ENCODE measurements around the gene IL36RN.

The IL36RN gene

GRCh38 chr2:113058998-113059960 lies at the start of gene IL36RN:
TSS of gene IL36RN (plus strand) at chr2:113059198. CDS start at chr2:113059439, 241 bp downstream.
- peaks cover 13% of the 10 kb centered on the region for H3K27me3 Mint-ChIP-seq
- no peaks in the 10 kb centered on the region for H3K36me3 Mint-ChIP-seq (ENCODE audit: low read depth)
- H3K9me3 Mint-ChIP-seq: peaks cover 13% of the 10 kb centered on the region
- intact Hi-C loops (cut with micrococcal nuclease): no loop called here
- H3K4me1 Mint-ChIP-seq (ENCODE audit: low read depth): no peaks in the 10 kb centered on the region
- no peak within 1 kb of the TSS for H3K4me3 Mint-ChIP-seq
- H3K27ac Mint-ChIP-seq: no peak within 1 kb of the TSS

GRCh38 chr2:113009622-113010021 lies 49.4 kb upstream of the IL36RN start:
- no peaks in the 10 kb centered on the region for H3K9me3 Mint-ChIP-seq
- intact Hi-C loops (cut with micrococcal nuclease): no loop called here
- no peak overlapping the region for H3K4me3 Mint-ChIP-seq

GRCh38 chr2:113010088-113010487 lies 48.9 kb upstream of the IL36RN start:
- no peaks in the 10 kb centered on the region for H3K36me3 Mint-ChIP-seq (ENCODE audit: low read depth)
- H3K4me1 Mint-ChIP-seq (ENCODE audit: low read depth): no peaks in the 10 kb centered on the region
- H3K9me3 Mint-ChIP-seq: no peaks in the 10 kb centered on the region
- intact Hi-C loops (cut with micrococcal nuclease): no loop called here
- H3K27ac Mint-ChIP-seq: no peak overlapping the region
- peaks cover 15% of the 10 kb centered on the region for H3K27me3 Mint-ChIP-seq
- no peak overlapping the region for H3K4me3 Mint-ChIP-seq

More at GRCh38 chr2:113009622-113010021, 49.4 kb upstream of the IL36RN start:
- Mint-ChIP-seq H3K4me1 (ENCODE audit: low read depth) (no peaks in the 10 kb centered on the region), H3K27ac (no peak overlapping the region), H3K36me3 (ENCODE audit: low read depth) (no peaks in the 10 kb centered on the region), H3K27me3 (peaks cover 12% of the 10 kb centered on the region)

GRCh38 chr2:113011108-113011507 lies 47.9 kb upstream of the IL36RN start:
- Mint-ChIP-seq H3K27ac (no peak overlapping the region), H3K36me3 (ENCODE audit: low read depth) (no peaks in the 10 kb centered on the region), H3K4me3 (no peak overlapping the region), H3K9me3 (no peaks in the 10 kb centered on the region), H3K4me1 (ENCODE audit: low read depth) (no peaks in the 10 kb centered on the region), H3K27me3 (peaks cover 13% of the 10 kb centered on the region)
- intact Hi-C loops (cut with micrococcal nuclease): no loop called here

- intact Hi-C loops (cut with micrococcal nuclease): no loop called here
These were observed 46.3 kb upstream of the IL36RN start for GRCh38 chr2:113012436-113013335.

GRCh38 chr2:113013336-113013661 lies 45.7 kb upstream of the IL36RN start:
- Mint-ChIP-seq H3K36me3 (ENCODE audit: low read depth) (no peaks in the 10 kb centered on the region), H3K9me3 (no peaks in the 10 kb centered on the region), H3K27me3 (peaks cover 13% of the 10 kb centered on the region), H3K4me1 (ENCODE audit: low read depth) (no peaks in the 10 kb centered on the region), H3K27ac (no peak overlapping the region), H3K4me3 (no peak overlapping the region)
- intact Hi-C loops (cut with micrococcal nuclease): no loop called here

More at GRCh38 chr2:113012436-113013335, 46.3 kb upstream of the IL36RN start:
- no peaks in the 10 kb centered on the region for H3K36me3 Mint-ChIP-seq (ENCODE audit: low read depth)
- H3K27me3 Mint-ChIP-seq: peaks cover 13% of the 10 kb centered on the region
- no peaks in the 10 kb centered on the region for H3K4me1 Mint-ChIP-seq (ENCODE audit: low read depth)
- no peak overlapping the region for H3K27ac Mint-ChIP-seq
- H3K9me3 Mint-ChIP-seq: no peaks in the 10 kb centered on the region
- H3K4me3 Mint-ChIP-seq: no peak overlapping the region

GRCh38 chr2:113014067-113014466 lies 44.9 kb upstream of the IL36RN start:
- no peak overlapping the region for H3K27ac Mint-ChIP-seq

GRCh38 chr2:113015042-113015441 lies 44.0 kb upstream of the IL36RN start:
- Mint-ChIP-seq H3K4me1 (ENCODE audit: low read depth) (no peaks in the 10 kb centered on the region), H3K4me3 (no peak overlapping the region), H3K9me3 (no peaks in the 10 kb centered on the region), H3K27me3 (peaks cover 14% of the 10 kb centered on the region), H3K27ac (no peak overlapping the region), H3K36me3 (ENCODE audit: low read depth) (no peaks in the 10 kb centered on the region)
- intact Hi-C loops (cut with micrococcal nuclease): no loop called here

More at GRCh38 chr2:113014067-113014466, 44.9 kb upstream of the IL36RN start:
- Mint-ChIP-seq H3K4me3 (no peak overlapping the region), H3K27me3 (peaks cover 16% of the 10 kb centered on the region), H3K36me3 (ENCODE audit: low read depth) (no peaks in the 10 kb centered on the region), H3K9me3 (no peaks in the 10 kb centered on the region), H3K4me1 (ENCODE audit: low read depth) (no peaks in the 10 kb centered on the region)
- intact Hi-C loops (cut with micrococcal nuclease): no loop called here

- intact Hi-C loops (cut with micrococcal nuclease): no loop called here
- Mint-ChIP-seq H3K4me3 (no peak overlapping the region), H3K9me3 (no peaks in the 10 kb centered on the region)
These were observed 43.3 kb upstream of the IL36RN start for GRCh38 chr2:113015655-113016054.

GRCh38 chr2:113018509-113018908 lies 40.5 kb upstream of the IL36RN start:
- no peaks in the 10 kb centered on the region for H3K4me1 Mint-ChIP-seq (ENCODE audit: low read depth)
- H3K27ac Mint-ChIP-seq: no peak overlapping the region
- H3K4me3 Mint-ChIP-seq: no peak overlapping the region
- no peaks in the 10 kb centered on the region for H3K36me3 Mint-ChIP-seq (ENCODE audit: low read depth)
- H3K27me3 Mint-ChIP-seq: peaks cover 6% of the 10 kb centered on the region
- H3K9me3 Mint-ChIP-seq: no peaks in the 10 kb centered on the region
- intact Hi-C loops (cut with micrococcal nuclease): no loop called here

More at GRCh38 chr2:113015655-113016054, 43.3 kb upstream of the IL36RN start:
- Mint-ChIP-seq H3K4me1 (ENCODE audit: low read depth) (no peaks in the 10 kb centered on the region), H3K27me3 (peaks cover 11% of the 10 kb centered on the region), H3K27ac (no peak overlapping the region), H3K36me3 (ENCODE audit: low read depth) (no peaks in the 10 kb centered on the region)

- H3K36me3 Mint-ChIP-seq (ENCODE audit: low read depth): no peaks in the 10 kb centered on the region
- no peaks in the 10 kb centered on the region for H3K9me3 Mint-ChIP-seq
- peaks cover 11% of the 10 kb centered on the region for H3K4me1 Mint-ChIP-seq (ENCODE audit: low read depth)
- intact Hi-C loops (cut with micrococcal nuclease): no loop called here
- H3K27me3 Mint-ChIP-seq: peaks cover 7% of the 10 kb centered on the region
- H3K4me3 Mint-ChIP-seq: no peak overlapping the region
- no peak overlapping the region for H3K27ac Mint-ChIP-seq
These were observed 37.7 kb upstream of the IL36RN start for GRCh38 chr2:113021312-113021711.

GRCh38 chr2:113024764-113025163 lies 34.2 kb upstream of the IL36RN start:
- peaks cover 11% of the 10 kb centered on the region for H3K4me1 Mint-ChIP-seq (ENCODE audit: low read depth)
- H3K27me3 Mint-ChIP-seq: peaks cover 23% of the 10 kb centered on the region
- no peaks in the 10 kb centered on the region for H3K9me3 Mint-ChIP-seq
- H3K4me3 Mint-ChIP-seq: no peak overlapping the region
- intact Hi-C loops (cut with micrococcal nuclease): no loop called here
- H3K36me3 Mint-ChIP-seq (ENCODE audit: low read depth): no peaks in the 10 kb centered on the region
- H3K27ac Mint-ChIP-seq: no peak overlapping the region

- intact Hi-C loops (cut with micrococcal nuclease): no loop called here
- no peak overlapping the region for H3K27ac Mint-ChIP-seq
- no peaks in the 10 kb centered on the region for H3K36me3 Mint-ChIP-seq (ENCODE audit: low read depth)
- no peak overlapping the region for H3K4me3 Mint-ChIP-seq
- peaks cover 11% of the 10 kb centered on the region for H3K4me1 Mint-ChIP-seq (ENCODE audit: low read depth)
- no peaks in the 10 kb centered on the region for H3K9me3 Mint-ChIP-seq
- H3K27me3 Mint-ChIP-seq: peaks cover 29% of the 10 kb centered on the region
These were observed 33.3 kb upstream of the IL36RN start for GRCh38 chr2:113025737-113026136.

GRCh38 chr2:113027691-113028090 lies 31.3 kb upstream of the IL36RN start:
- H3K4me3 Mint-ChIP-seq: no peak overlapping the region
- peaks cover 11% of the 10 kb centered on the region for H3K4me1 Mint-ChIP-seq (ENCODE audit: low read depth)
- H3K36me3 Mint-ChIP-seq (ENCODE audit: low read depth): no peaks in the 10 kb centered on the region
- H3K27me3 Mint-ChIP-seq: peaks cover 29% of the 10 kb centered on the region
- no peak overlapping the region for H3K27ac Mint-ChIP-seq
- intact Hi-C loops (cut with micrococcal nuclease): no loop called here
- H3K9me3 Mint-ChIP-seq: no peaks in the 10 kb centered on the region

Measured in dendritic cell treated with granulocyte-macrophage colony-stimulating factor and Interleukin-4, amounts not matched to agents 40 ng/mL and 50 ng/mL, for 4 days (primary cell).